H54 (cell line): ENCODE data around the gene C1orf159.

Experiments
- DNase-seq: peaks from one replicate; pipeline ENCODE4 v3.0.0; 2011; ENCODE audit warnings: low spot score, mixed read lengths; ENCODE audit not compliant: insufficient read length
- FAIRE-seq: peaks from 3 replicates; lab custom pipeline; 2011; peaks lifted over from hg19 to GRCh38; lab: Jason Lieb, UNC
- POLR2A ChIP-seq: IDR thresholded peaks from 2 replicates; pipeline ENCODE4 v1.6.1; 2011; ENCODE audit warnings: low read depth, mild to moderate bottlenecking, low read length

C1orf159 gene

GRCh38 chr1:1091344-1092148 is 24.3 kb downstream of the C1orf159 start:
- no peak for TF ChIP-seq POLR2A
- DNase-seq: no peak
- FAIRE-seq: no peak

- FAIRE-seq (no peak), DNase-seq (no peak)
- no peak for TF ChIP-seq POLR2A
Observed at GRCh38 chr1:1090424-1091343, 25.2 kb downstream of the C1orf159 start.

GRCh38 chr1:1089731-1090423 is 26.0 kb downstream of the C1orf159 start:
- DNase-seq (no peak), FAIRE-seq (no peak)
- no peak for TF ChIP-seq POLR2A

DNA sequence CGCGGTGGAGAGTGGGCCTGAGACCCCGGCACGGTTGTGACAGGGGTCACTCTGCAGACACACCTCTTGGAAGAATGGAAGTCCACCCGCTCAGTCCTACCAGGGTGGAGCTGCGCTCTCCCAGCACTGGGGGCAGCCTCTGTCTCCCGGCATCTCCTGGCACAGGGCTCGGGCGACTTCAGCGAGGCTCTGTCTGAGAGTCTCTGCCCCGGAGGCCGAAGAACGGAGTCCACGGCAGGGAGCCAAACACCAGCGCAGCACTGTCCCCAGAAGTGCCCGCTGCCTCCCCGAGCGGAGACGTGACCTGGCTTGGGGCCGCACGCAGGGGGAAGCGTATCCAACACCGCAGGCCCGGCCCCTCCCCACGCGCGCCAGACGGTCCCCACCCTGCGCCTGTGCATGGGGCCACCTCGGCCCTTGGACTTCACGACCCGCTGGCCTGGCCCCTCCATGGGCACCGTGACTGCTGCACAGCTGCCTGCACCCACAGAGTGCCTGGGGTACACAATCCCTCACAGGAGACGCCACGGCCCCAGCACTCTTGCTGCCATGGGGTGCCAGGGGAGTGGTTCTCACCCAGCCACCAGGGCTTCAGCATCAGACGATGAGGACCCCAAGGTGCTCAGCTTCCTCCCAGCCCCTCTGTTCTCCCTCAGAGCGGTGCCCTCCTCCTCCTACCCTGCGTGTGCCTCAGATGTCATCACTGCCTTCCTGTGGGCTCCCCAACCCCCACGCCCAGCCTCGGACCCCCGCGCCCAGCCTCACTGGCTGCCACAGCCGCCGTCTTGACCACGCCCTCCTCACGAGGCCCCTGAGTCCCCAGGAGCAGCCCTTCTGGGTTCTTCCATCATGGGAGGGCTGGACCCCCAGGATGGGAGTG is 26.8 kb downstream of the C1orf159 start:
- TF ChIP-seq POLR2A: no peak
- FAIRE-seq: no peak
- no peak for DNase-seq

DNA sequence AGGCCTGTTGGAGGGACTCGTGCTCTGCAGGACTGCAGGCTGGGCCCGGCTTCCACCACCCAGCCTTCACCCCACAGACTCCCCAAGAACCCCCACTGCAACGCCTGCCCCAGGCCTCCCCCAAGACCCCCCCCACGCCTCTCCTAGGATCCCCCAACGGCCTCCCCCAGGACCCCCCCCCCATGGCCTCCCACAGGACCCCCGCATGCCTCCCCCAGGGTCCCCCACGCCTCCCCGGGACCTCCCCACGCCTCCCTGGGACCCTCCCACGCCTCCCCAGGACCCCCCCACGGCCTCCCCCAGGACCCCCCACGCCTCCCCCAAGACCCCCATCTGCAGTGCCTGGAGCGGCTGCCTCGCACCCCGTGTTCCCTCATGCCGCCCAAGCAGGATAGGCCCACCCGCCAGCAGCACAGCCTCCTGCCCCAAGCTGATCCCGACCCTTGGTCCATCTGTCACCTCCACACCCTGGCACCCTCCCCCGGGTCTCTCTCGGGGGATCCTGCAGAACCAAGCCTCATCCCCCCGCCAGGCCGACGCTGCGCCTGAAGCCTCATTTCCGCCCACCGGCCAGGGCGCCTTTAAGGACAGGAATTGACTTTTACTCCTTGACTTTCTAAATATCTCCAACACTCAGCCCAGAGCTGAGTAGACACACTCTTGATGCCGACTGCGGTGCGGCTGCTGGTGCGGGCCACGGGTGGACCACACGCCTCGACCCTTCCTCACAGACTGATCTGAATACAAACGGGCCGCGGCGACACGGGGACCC is 27.7 kb downstream of the C1orf159 start:
- DNase-seq: no peak
- FAIRE-seq: no peak
- TF ChIP-seq POLR2A: no peak

- FAIRE-seq (no peak), DNase-seq (no peak)
- TF ChIP-seq POLR2A: no peak
Observed at GRCh38 chr1:1087351-1088028, 28.4 kb downstream of the C1orf159 start.

GRCh38 chr1:1086911-1087341 is 29.0 kb downstream of the C1orf159 start:
- no peak for TF ChIP-seq POLR2A
- DNase-seq: no peak
- no peak for FAIRE-seq

GRCh38 chr1:1085911-1086841 is 29.7 kb downstream of the C1orf159 start:
- DNase-seq (no peak), FAIRE-seq (no peak)
- no peak for TF ChIP-seq POLR2A

DNA sequence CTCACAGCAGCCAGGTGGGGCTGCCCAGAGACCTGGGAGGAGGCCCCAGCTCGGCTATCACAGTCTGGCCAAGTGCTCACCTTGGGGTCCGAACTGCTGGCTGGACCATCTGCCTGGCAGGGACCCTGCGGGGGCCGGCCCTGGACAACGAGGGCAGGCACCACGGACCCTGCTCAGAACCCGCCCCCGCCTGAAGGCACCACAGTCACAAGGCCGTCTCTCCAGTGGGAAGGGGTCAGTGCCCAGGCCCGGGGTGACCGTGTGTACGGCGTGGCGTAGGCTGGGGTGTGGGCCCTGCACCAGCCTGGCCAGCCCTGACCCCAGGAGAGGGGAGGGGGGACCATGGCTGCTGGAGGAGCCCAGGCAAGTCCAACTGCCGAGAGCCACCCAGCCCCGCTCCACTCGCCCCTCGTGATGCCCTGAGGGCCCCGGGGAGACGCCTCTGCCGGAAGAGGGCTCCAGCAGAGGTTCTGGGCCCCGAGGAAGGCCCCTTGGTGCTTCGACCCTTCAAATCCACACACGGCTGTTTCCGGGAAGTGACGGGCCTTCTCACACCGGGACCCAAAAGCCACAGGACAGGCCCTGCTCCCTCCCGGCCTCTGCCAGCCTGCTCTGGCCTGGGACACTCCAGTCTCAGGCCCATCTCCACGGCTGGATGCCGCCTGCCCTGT is 30.6 kb downstream of the C1orf159 start:
- no peak for TF ChIP-seq POLR2A
- DNase-seq (no peak), FAIRE-seq (no peak)
